ENCODE measurements around the gene COX14. TPM values are rescaled to one million over a fixed set of nuclear protein-coding genes. Genes with fewer than 3 reads are reported as not detected.

COX14 gene
- total RNA-seq, 1 donor from 2014 or later: 195 TPM

GRCh38 chr12:50104417-50105366, 7.3 kb upstream of the COX14 start:
- Histone ChIP-seq H3K4me3 (peak overlapping the region; percentile 59), H3K9me3 (replicated peaks) (no peaks in the 10 kb centered on the region), H3K36me3 (peaks cover 12% of the 10 kb centered on the region), H3K27ac (replicated peaks) (peak overlapping the region; percentile 66), H3K4me1 (peaks cover 51% of the 10 kb centered on the region), H3K27me3 (ENCODE audit: low read depth) (no peaks in the 10 kb centered on the region)
- intact Hi-C loops (cut with micrococcal nuclease): no loop called here
- DNase-seq: no peak
- no peak for TF ChIP-seq CTCF (IDR thresholded peaks at IDR 0.05; ENCODE audit: borderline replicate concordance)

GRCh38 chr12:50105913-50106450, 6.1 kb upstream of the COX14 start:
- Histone ChIP-seq H3K36me3 (no peaks in the 10 kb centered on the region), H3K4me3 (no peak overlapping the region), H3K4me1 (peaks cover 64% of the 10 kb centered on the region), H3K9me3 (replicated peaks) (no peaks in the 10 kb centered on the region), H3K27me3 (ENCODE audit: low read depth) (no peaks in the 10 kb centered on the region), H3K27ac (replicated peaks) (no peak overlapping the region)
- DNase-seq: no peak
- TF ChIP-seq CTCF (IDR thresholded peaks at IDR 0.05; ENCODE audit: borderline replicate concordance): no peak
- intact Hi-C loops (cut with micrococcal nuclease): no loop called here

GRCh38 chr12:50106907-50107306, 5.1 kb upstream of the COX14 start:
- no peaks in the 10 kb centered on the region for H3K36me3 ChIP-seq
- no peaks in the 10 kb centered on the region for H3K27me3 ChIP-seq (ENCODE audit: low read depth)
- H3K9me3 ChIP-seq (replicated peaks): no peaks in the 10 kb centered on the region
- intact Hi-C loops (cut with micrococcal nuclease): no loop called here
- no peak overlapping the region for H3K4me3 ChIP-seq
- no peak overlapping the region for H3K27ac ChIP-seq (replicated peaks)
- no peak for TF ChIP-seq CTCF (IDR thresholded peaks at IDR 0.05; ENCODE audit: borderline replicate concordance)
- peaks cover 68% of the 10 kb centered on the region for H3K4me1 ChIP-seq
- DNase-seq: no peak

- DNase-seq: no peak
- H3K27me3 ChIP-seq (ENCODE audit: low read depth): no peaks in the 10 kb centered on the region
- H3K36me3 ChIP-seq: no peaks in the 10 kb centered on the region
- no peak overlapping the region for H3K4me3 ChIP-seq
- H3K4me1 ChIP-seq: peaks cover 66% of the 10 kb centered on the region
- no peak for TF ChIP-seq CTCF (IDR thresholded peaks at IDR 0.05; ENCODE audit: borderline replicate concordance)
- intact Hi-C loops (cut with micrococcal nuclease): no loop called here
- peak overlapping the region; percentile 97 for H3K27ac ChIP-seq (replicated peaks)
- no peaks in the 10 kb centered on the region for H3K9me3 ChIP-seq (replicated peaks)
Observed at GRCh38 chr12:50107416-50108268, 4.4 kb upstream of the COX14 start.

GRCh38 chr12:50109319-50109718, 2.7 kb upstream of the COX14 start:
- no peaks in the 10 kb centered on the region for H3K27me3 ChIP-seq (ENCODE audit: low read depth)
- no peaks in the 10 kb centered on the region for H3K36me3 ChIP-seq
- intact Hi-C loops (cut with micrococcal nuclease): no loop called here
- H3K4me1 ChIP-seq: peaks cover 66% of the 10 kb centered on the region
- H3K27ac ChIP-seq (replicated peaks): peak overlapping the region; percentile 97
- peak overlapping the region; percentile 88 for H3K4me3 ChIP-seq
- H3K9me3 ChIP-seq (replicated peaks): no peaks in the 10 kb centered on the region
- TF ChIP-seq CTCF (IDR thresholded peaks at IDR 0.05; ENCODE audit: borderline replicate concordance): no peak
- DNase-seq: no peak

Measured in left ventricle myocardium inferior (tissue), 1 donor.